Mesodermal cell (in vitro differentiated cells): Measurements from ENCODE around the gene NOB1.

Experiments
- H3K27ac ChIP-seq: 2 replicates; pipeline ENCODE4 v1.7.0; 2013; ENCODE audit warnings: mild to moderate bottlenecking, low read depth, low read length, moderate library complexity; ENCODE audit not compliant: severe bottlenecking
- H3K36me3 ChIP-seq: 2 replicates; pipeline ENCODE4 v1.7.1; 2013; ENCODE audit warnings: mild to moderate bottlenecking, low read length, moderate library complexity; ENCODE audit not compliant: control insufficient read depth, insufficient read depth
- H3K4me1 ChIP-seq: one replicate; pipeline ENCODE4 v1.7.1; 2013; ENCODE audit warnings: mild to moderate bottlenecking, low read length; ENCODE audit not compliant: insufficient read depth, control insufficient read depth, poor library complexity, severe bottlenecking
- H3K4me3 ChIP-seq: 2 replicates; pipeline ENCODE4 v1.7.0; 2013; ENCODE audit warnings: low read length, control low read depth, mild to moderate bottlenecking; ENCODE audit not compliant: insufficient read depth, poor library complexity, severe bottlenecking; ENCODE audit errors: extremely low read depth
- H3K9me3 ChIP-seq: 2 replicates; pipeline ENCODE4 v1.7.1; 2013; ENCODE audit warnings: mild to moderate bottlenecking, low read length, moderate library complexity; ENCODE audit not compliant: control insufficient read depth
- WGBS, 2 experiments: methylation state at CpG; one replicate each; pipeline ENCODE4 v1.1.5; 2013; ENCODE audit warnings: missing lambda C conversion rate in 2 of 2; ENCODE audit not compliant: insufficient coverage in 2 of 2; 5-methylcytosine and 5-hydroxymethylcytosine counted together

Gene NOB1

DNA sequence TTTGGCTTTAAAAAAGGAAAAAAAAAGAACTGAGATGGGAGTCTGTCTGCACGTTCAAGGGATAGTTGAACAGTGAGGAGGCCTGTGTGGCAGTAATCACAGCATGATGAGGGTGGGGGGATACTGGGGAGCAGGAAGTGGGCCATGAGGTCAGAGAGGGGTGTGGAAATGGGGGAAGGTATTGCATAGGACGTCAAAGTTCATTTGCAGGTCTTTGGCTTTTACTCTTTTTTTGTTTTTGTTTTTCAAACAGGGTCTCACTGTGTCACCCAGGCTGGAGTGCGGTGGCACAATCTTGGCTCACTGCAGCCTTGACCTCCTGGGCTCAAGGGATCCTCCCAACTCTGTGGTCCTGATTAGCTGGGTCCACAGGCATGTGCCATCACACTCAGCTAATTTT lies 26.4 kb upstream of the NOB1 start:
- Histone ChIP-seq H3K27ac (no peak overlapping the region), H3K4me1 (no peaks in the 10 kb centered on the region), H3K36me3 (peaks cover 12% of the 10 kb centered on the region), H3K4me3 (no peak overlapping the region), H3K9me3 (peaks cover 1% of the 10 kb centered on the region)
- WGBS, 2 experiments = 90 to 95% methylated on average over 2 to 3 of the region's 3 CpGs

DNA sequence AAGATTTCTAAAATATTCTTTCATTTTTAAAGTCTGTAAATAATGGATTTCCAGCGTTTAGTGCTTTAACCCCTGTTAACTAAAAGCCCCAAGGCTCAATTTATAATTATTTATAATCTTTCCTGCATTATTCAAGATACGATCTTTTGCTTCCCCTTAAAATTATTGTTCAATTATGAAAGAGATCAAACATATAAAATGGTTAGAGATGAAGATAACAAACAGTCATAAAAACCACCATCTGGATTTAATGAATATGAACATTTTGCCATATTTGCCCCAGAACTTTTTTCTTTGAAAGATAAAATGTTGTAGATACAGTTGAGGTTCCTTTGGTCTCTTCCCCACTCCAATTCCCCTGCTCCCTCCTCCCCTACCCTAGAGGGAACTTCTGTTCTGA lies 25.0 kb upstream of the NOB1 start:
- Histone ChIP-seq H3K36me3 (peaks cover 11% of the 10 kb centered on the region), H3K9me3 (peaks cover 7% of the 10 kb centered on the region), H3K27ac (no peak overlapping the region), H3K4me3 (no peak overlapping the region), H3K4me1 (no peaks in the 10 kb centered on the region)
- WGBS, 2 experiments = no CpG with 5 or more reads among the region's 2 CpGs

DNA sequence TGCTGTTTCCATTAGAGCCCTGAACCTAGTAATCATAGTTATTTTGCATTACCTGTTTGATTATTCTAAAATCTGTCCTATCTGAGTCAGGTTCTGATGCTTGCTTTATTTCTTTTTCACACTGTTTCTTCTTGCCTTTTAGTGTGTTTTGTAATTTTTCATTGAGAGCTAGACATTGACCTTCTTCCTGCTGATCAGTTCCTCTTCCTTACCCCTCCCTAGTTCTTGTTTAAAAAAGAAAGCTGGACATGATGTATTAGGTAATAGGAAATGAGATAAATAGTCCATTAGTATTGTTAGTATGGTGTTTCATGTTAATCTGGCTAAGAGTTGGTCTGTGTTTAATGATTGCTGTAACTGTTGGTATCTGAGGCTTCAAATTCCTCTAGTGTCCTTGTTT lies 20.8 kb upstream of the NOB1 start:
- no peak overlapping the region for H3K27ac ChIP-seq
- H3K36me3 ChIP-seq = peaks cover 3% of the 10 kb centered on the region
- H3K9me3 ChIP-seq = peaks cover 7% of the 10 kb centered on the region
- no peaks in the 10 kb centered on the region for H3K4me1 ChIP-seq
- H3K4me3 ChIP-seq = no peak overlapping the region

DNA sequence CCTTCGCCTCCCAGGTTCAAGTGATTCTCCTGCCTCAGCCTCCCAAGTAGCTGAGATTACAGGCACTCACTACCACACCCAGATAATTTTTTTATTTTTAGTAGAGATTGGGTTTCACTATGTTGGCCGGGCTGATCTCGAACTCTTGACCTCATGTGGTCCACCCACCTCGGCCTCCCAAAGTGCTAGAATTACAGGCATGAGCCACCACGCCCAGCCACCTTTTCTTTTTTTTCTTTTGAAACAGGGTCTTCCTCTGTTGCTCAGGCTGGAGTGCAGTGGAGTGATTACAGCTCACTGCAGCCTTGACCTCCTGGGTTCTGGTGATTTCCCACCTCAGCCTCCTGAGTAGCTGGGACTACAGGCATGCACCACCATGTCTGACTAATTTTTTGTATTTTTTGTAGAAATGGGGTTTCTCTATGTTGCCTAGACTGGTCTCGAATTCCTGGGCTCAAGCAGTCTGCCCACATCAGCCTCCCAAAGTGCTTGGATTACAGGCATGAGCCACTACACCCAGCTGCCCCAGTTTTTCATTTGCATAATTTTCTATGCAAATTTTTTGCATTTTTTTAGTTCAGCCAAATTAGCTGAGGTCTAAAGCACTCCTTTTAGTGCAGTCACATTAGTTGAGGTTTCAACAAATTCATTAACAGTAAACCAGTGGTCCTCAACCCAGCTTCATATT lies 18.7 kb upstream of the NOB1 start:
- H3K4me1 ChIP-seq = no peaks in the 10 kb centered on the region
- no peak overlapping the region for H3K27ac ChIP-seq
- H3K36me3 ChIP-seq = peaks cover 3% of the 10 kb centered on the region
- H3K4me3 ChIP-seq = no peak overlapping the region
- peaks cover 7% of the 10 kb centered on the region for H3K9me3 ChIP-seq
- 100% methylated on average over 1 to 2 of the region's 6 CpGs for WGBS, 2 experiments

DNA sequence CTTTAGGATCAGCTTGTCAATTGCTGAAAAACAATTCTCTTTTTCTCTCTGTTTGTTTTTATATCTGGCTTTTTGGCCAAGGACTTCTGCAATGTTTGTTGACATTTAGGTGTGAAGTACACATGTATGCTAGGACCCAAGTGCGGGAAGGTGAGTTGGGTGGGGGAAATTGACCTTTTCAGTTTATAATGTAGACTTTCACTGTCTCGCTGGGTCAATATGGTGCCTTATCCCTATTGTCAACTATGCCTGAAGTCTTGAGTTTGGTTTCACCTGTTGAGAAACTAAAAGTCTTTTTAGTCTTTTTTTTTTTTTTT lies 16.9 kb upstream of the NOB1 start:
- no peak overlapping the region for H3K27ac ChIP-seq
- 86 to 100% methylated on average over 1 to 2 of the region's 2 CpGs for WGBS, 2 experiments

DNA sequence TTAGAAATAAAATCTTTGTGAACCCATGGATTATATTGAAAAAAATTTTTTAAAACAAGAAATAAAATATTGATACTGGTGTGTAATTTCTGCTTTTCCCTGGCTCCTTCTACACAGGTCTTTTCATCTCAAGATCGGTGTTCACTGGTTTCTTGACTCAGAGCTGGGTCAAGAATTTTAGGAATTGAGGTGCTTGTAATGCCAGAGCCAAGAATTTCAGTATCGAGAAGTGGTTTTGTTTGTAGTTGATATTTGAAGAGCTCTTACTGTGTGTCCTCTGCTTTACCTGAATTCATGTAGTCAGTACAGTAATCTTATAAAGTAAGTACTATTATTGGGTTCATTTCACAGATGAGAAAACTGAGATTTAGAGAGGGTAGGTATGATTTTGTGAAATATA lies 14.7 kb upstream of the NOB1 start:
- Histone ChIP-seq H3K4me1 (no peaks in the 10 kb centered on the region), H3K9me3 (no peaks in the 10 kb centered on the region), H3K27ac (no peak overlapping the region), H3K36me3 (no peaks in the 10 kb centered on the region), H3K4me3 (no peak overlapping the region)
- no CpG with 5 or more reads among the region's 2 CpGs for WGBS, 2 experiments

More for the DNA sequence above, 16.9 kb upstream of the NOB1 start:
- peaks cover 7% of the 10 kb centered on the region for H3K9me3 ChIP-seq
- H3K4me1 ChIP-seq = no peaks in the 10 kb centered on the region
- peaks cover 3% of the 10 kb centered on the region for H3K36me3 ChIP-seq
- no peak overlapping the region for H3K4me3 ChIP-seq

DNA sequence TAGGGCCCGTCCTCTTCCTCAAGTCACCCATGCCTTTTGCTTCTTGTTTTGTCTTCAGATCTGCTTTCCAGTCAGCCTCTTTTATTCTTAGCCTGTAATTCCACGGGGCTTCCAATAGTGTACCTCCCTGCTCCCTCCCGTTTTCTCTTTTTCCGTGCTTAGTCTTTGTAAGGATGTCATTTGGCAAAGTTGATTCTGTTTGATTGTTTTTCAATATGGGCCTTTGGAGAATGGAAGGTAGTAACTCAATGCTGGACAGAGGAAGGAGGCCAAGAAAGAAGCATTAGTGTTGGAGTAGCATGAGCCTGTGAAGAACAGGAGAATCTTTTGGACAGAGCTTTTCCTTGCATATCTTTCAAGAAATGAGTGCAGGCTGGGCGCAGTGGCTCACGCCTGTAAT lies 13.9 kb upstream of the NOB1 start:
- H3K9me3 ChIP-seq = no peaks in the 10 kb centered on the region

DNA sequence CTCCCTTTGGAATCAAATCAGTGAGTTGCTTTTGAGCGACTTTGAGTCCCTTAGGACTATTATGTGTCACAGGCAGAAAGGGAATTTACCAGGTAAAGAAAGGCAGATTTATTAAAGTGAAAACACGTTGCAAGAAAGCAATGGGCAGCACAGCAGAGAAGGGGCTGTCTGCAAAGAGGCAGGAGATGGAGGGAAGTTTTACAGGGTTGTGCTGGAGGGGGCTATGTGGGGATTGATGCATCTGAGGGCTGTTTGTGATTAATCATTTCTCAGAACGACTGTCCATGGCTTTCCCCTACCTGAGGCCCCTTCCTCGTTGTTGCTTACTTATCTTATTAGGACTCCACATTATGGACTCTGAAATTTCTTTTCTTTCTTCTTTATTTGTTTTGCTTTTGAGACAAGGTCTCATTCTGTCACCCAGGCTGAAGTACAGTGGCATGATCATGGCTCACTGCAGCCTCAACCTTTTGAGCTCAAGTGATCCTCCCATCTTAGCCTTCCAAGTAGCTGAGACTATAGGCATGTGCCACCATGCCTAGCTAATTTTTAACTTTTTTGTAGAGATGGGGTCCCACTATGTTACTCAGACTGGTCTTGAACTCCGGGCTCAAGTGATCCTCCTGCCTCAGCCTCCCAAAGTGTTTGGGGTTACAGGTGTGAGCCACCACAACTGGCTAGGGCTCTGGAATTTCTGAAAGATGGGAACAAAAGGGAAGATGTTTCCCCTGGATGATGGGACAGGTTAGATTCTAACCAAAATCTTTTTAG lies 12.9 kb upstream of the NOB1 start:
- no peaks in the 10 kb centered on the region for H3K36me3 ChIP-seq
- H3K4me1 ChIP-seq = peaks cover 4% of the 10 kb centered on the region
- no peak overlapping the region for H3K27ac ChIP-seq
- H3K9me3 ChIP-seq = no peaks in the 10 kb centered on the region
- no peak overlapping the region for H3K4me3 ChIP-seq
- WGBS, 2 experiments = 90 to 98% methylated on average over 3 of the region's 5 CpGs

More for the DNA sequence above, 13.9 kb upstream of the NOB1 start:
- 88 to 92% methylated on average over 4 to 6 of the region's 6 CpGs for WGBS, 2 experiments
- no peak overlapping the region for H3K4me3 ChIP-seq
- no peak overlapping the region for H3K27ac ChIP-seq
- no peaks in the 10 kb centered on the region for H3K4me1 ChIP-seq
- no peaks in the 10 kb centered on the region for H3K36me3 ChIP-seq

DNA sequence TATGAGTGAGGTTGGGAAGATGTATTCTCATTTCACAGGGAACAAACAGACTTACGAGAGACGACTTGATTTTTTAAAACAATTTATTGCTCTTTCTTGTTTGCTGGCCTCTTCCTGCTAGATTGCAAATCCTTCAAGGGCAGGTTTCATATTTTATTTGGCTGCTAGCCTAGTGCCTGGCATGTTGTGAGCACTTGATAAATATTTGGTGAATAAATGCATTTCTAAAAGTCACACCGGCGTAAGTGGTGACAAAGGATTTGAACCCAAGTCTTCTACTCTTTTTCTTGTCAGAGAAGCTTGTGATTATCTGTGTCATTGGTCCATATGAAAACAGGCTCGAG lies 8.8 kb upstream of the NOB1 start:
- WGBS, 2 experiments = 85 to 100% methylated on average over 3 of the region's 5 CpGs
- Histone ChIP-seq H3K27ac (no peak overlapping the region), H3K4me3 (no peak overlapping the region), H3K4me1 (peaks cover 4% of the 10 kb centered on the region), H3K36me3 (no peaks in the 10 kb centered on the region), H3K9me3 (no peaks in the 10 kb centered on the region)

DNA sequence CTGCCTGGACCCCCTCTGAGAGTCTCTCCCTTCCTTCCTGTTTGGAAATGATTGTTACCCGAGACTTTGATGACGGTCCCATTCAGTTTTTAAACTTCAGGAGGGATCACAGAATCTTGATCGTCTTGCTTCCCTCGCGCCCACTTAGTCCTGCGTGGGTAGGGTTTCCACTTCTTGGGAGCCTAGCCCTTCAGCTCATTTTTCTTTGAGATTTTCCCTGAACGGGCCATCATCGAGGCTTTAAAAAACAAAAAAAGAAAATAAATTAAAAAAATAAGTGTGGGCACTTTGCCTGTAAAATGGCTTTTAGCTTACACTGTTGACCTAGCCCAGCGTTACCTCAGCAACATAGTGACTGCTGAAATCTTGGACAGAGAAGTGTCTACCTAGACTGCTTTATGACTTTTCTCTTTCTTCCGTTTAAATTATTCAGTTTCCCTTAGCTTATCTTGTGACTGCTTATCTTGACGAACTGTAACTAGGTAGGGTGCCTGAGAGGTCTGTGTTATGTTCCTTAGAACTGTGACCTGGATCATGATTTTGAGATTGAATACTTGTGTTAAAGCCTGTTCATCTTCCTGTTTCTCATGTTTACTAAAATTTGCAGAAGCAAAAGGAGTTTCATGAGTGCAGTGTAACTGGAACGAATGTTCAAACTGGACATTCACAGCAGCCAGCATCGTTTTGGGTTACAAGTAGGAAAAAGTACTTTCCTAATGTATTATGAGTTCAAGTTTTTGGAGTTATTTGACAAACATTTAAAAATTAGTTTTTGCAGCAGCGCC lies 8.3 kb upstream of the NOB1 start:
- no peaks in the 10 kb centered on the region for H3K9me3 ChIP-seq
- peak overlapping the region; percentile 57 for H3K27ac ChIP-seq
- H3K36me3 ChIP-seq = no peaks in the 10 kb centered on the region
- peak overlapping the region; percentile 76 for H3K4me3 ChIP-seq
- WGBS, 2 experiments = 32 to 36% methylated on average over 10 to 11 of the region's 14 CpGs
- H3K4me1 ChIP-seq = peaks cover 4% of the 10 kb centered on the region
